HG03354 (cell line): ENCODE measurements around the gene TDRD3.

Experiments used
- ATAC-seq: cut with Tn5 transposase; IDR thresholded peaks from one replicate; pipeline ENCODE4 v1.9.1; 2021; ENCODE audit warnings: mild to moderate bottlenecking; ENCODE audit not compliant: unreplicated experiment, poor library complexity, severe bottlenecking

Gene TDRD3

GRCh38 chr13:60540276-60540675 lies 143.3 kb downstream of the TDRD3 start:
- ATAC-seq: no peak

GRCh38 chr13:60562096-60562780 lies 165.2 kb downstream of the TDRD3 start:
- ATAC-seq: no peak

- no peak for ATAC-seq
Observed at GRCh38 chr13:60571571-60571970, 174.6 kb downstream of the TDRD3 start.

- no peak for ATAC-seq
Observed at GRCh38 chr13:60572003-60572798, 175.2 kb downstream of the TDRD3 start.

GRCh38 chr13:60572855-60573254 lies 175.8 kb downstream of the TDRD3 start:
- no peak for ATAC-seq

- ATAC-seq: no peak
Observed at GRCh38 chr13:60574735-60575134, 177.7 kb downstream of the TDRD3 start.

GRCh38 chr13:60575142-60575541 lies 178.1 kb downstream of the TDRD3 start:
- no peak for ATAC-seq

GRCh38 chr13:60577761-60578160 lies 180.7 kb downstream of the TDRD3 start:
- ATAC-seq: no peak

GRCh38 chr13:60583196-60583888 lies 186.3 kb downstream of the TDRD3 start:
- no peak for ATAC-seq

GRCh38 chr13:60583911-60584753 lies 187.1 kb downstream of the TDRD3 start:
- ATAC-seq: no peak

- no peak for ATAC-seq
Observed at GRCh38 chr13:60584976-60585375, 188.0 kb downstream of the TDRD3 start.

GRCh38 chr13:60590800-60591747 lies 194.1 kb downstream of the TDRD3 start:
- peak; percentile 67 for ATAC-seq

GRCh38 chr13:60603049-60603448 lies 206.0 kb downstream of the TDRD3 start:
- ATAC-seq: no peak

GRCh38 chr13:60604058-60604457 lies 207.0 kb downstream of the TDRD3 start:
- no peak for ATAC-seq

- no peak for ATAC-seq
Observed at GRCh38 chr13:60608954-60609353, 211.9 kb downstream of the TDRD3 start.

- no peak for ATAC-seq
Observed at GRCh38 chr13:60611523-60611922, 214.5 kb downstream of the TDRD3 start.

- no peak for ATAC-seq
Observed at GRCh38 chr13:60612593-60612992, 215.6 kb downstream of the TDRD3 start.

- ATAC-seq: no peak
Observed at GRCh38 chr13:60613080-60613479, 216.1 kb downstream of the TDRD3 start.
